Tibial nerve (tissue), 3 donors: Measurements from ENCODE around the gene NKD1.

Experiments used
- POLR2A ChIP-seq, 2 donors: fragments of 450-650 bp; IDR thresholded peaks; one replicate each; pipeline ENCODE4 v1.6.1; 2017; ENCODE audit warnings: antibody characterized with exemption in 2 of 2, mild to moderate bottlenecking in 2 of 2, moderate library complexity in 2 of 2
- TF ChIP-seq, protein P1 (sequence below), 5 experiments: fragments of 200-600 bp in 3 of 5; fragments of 450-650 bp in 2 of 5; sonication (generic) in 3 of 5; IDR thresholded peaks; one replicate each; pipeline ENCODE4 v1.5.1; 2016 to 2019; ENCODE audit warnings: antibody characterized with exemption in 5 of 5, mild to moderate bottlenecking in 3 of 5, moderate library complexity in 2 of 5

DNA sequence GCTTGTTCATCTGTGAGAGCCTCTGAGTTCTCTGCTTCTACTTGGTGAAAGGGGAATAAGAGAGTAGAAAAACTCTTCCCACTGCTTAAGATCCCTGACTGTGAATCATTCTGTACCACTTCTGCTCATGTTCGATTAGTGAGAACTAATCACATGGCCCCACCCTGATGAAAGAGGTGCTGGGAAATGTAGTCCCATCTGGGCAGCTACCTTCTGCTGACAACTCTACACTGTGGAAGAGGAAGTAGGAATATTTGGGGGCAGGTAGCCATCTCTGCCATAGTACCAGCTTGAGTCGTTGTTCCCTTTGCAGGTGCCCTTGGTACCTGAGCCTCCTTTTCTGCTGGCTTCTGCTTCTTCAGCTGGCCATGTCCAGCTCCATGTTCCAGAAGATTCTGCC lies 29.9 kb downstream of the NKD1 start:
- TF ChIP-seq, protein P1, sequence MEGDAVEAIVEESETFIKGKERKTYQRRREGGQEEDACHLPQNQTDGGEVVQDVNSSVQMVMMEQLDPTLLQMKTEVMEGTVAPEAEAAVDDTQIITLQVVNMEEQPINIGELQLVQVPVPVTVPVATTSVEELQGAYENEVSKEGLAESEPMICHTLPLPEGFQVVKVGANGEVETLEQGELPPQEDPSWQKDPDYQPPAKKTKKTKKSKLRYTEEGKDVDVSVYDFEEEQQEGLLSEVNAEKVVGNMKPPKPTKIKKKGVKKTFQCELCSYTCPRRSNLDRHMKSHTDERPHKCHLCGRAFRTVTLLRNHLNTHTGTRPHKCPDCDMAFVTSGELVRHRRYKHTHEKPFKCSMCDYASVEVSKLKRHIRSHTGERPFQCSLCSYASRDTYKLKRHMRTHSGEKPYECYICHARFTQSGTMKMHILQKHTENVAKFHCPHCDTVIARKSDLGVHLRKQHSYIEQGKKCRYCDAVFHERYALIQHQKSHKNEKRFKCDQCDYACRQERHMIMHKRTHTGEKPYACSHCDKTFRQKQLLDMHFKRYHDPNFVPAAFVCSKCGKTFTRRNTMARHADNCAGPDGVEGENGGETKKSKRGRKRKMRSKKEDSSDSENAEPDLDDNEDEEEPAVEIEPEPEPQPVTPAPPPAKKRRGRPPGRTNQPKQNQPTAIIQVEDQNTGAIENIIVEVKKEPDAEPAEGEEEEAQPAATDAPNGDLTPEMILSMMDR (IDR thresholded peaks at IDR 0.05), result no peak
- no peak for TF ChIP-seq POLR2A (IDR thresholded peaks at IDR 0.05)
